Neuronal stem cell (in vitro differentiated cells): ENCODE measurements around the gene OR7D4. TPM values are rescaled to one million over a fixed set of nuclear protein-coding genes. Genes with fewer than 3 reads are reported as not detected.

Source experiments
- DNase-seq: peaks from one replicate; pipeline ENCODE4 v3.0.0-alpha.2; 2013; ENCODE audit warnings: low spot score
- H2AFZ ChIP-seq: one replicate; pipeline ENCODE4 v1.6.1; 2013; ENCODE audit warnings: mild to moderate bottlenecking, low read length, inconsistent platforms
- H2AK5ac ChIP-seq: 2 replicates; pipeline ENCODE4 v1.6.1; 2013; ENCODE audit warnings: low read depth, mild to moderate bottlenecking, inconsistent platforms, low read length, moderate library complexity, mixed read lengths
- H2BK120ac ChIP-seq: 2 replicates; pipeline ENCODE4 v1.6.1; 2013; ENCODE audit warnings: low read depth, mild to moderate bottlenecking, inconsistent platforms, low read length, moderate library complexity, mixed read lengths
- H2BK12ac ChIP-seq: one replicate; pipeline ENCODE4 v1.6.1; 2013; ENCODE audit warnings: low read length, inconsistent platforms
- H2BK15ac ChIP-seq: 2 replicates; pipeline ENCODE4 v1.6.1; 2013; ENCODE audit warnings: mild to moderate bottlenecking, low read length, inconsistent platforms, mixed read lengths
- H2BK5ac ChIP-seq: one replicate; pipeline ENCODE4 v1.6.1; 2013; ENCODE audit warnings: inconsistent platforms, mild to moderate bottlenecking, low read length, moderate library complexity
- H3K14ac ChIP-seq: one replicate; pipeline ENCODE4 v1.6.1; 2013; ENCODE audit warnings: low read length, inconsistent platforms
- H3K18ac ChIP-seq: 2 replicates; pipeline ENCODE4 v1.6.1; 2013; ENCODE audit warnings: low read length, inconsistent platforms
- H3K23ac ChIP-seq: 2 replicates; pipeline ENCODE4 v1.6.1; 2013; ENCODE audit warnings: low read depth, mild to moderate bottlenecking, mixed read lengths, low read length, inconsistent platforms; ENCODE audit not compliant: poor library complexity
- H3K27ac ChIP-seq: replicated peaks from 3 replicates; pipeline ENCODE4 v1.5.1; 2013; ENCODE audit warnings: low read length, inconsistent platforms
- H3K27me3 ChIP-seq, 3 experiments: 2 replicates each; pipeline ENCODE4 v1.6.1; 2013; ENCODE audit warnings: low read length in 3 of 3, mild to moderate bottlenecking in 2 of 3, inconsistent platforms in 1 of 3, low read depth in 1 of 3, mixed read lengths in 1 of 3, moderate library complexity in 1 of 3; ENCODE audit not compliant: control insufficient read depth in 3 of 3, insufficient read depth in 3 of 3
- H3K36me3 ChIP-seq, 2 donors: replicated peaks in 1 of 2; 2 replicates each; pipeline ENCODE4 v1.6.1; 2013; ENCODE audit warnings: low read length in 2 of 2; ENCODE audit not compliant: control insufficient read depth in 2 of 2, insufficient read depth in 2 of 2
- H3K4ac ChIP-seq: 2 replicates; pipeline ENCODE4 v1.6.1; 2013; ENCODE audit warnings: inconsistent platforms, mild to moderate bottlenecking, low read length, moderate library complexity
- H3K4me1 ChIP-seq, 2 donors: 1 replicate in 1 of 2; 2 replicates in 1 of 2; pipeline ENCODE4 v1.6.1; 2013; ENCODE audit warnings: low read length in 2 of 2, low read depth in 1 of 2; ENCODE audit not compliant: control insufficient read depth in 2 of 2, insufficient read depth in 1 of 2
- H3K4me2 ChIP-seq: one replicate; pipeline ENCODE4 v1.6.1; 2013; ENCODE audit warnings: mild to moderate bottlenecking, low read length, inconsistent platforms; ENCODE audit not compliant: insufficient read depth, poor library complexity, severe bottlenecking
- H3K4me3 ChIP-seq, 2 donors: 2 replicates each; pipeline ENCODE4 v1.5.1; 2013; ENCODE audit warnings: low read length in 2 of 2, mild to moderate bottlenecking in 2 of 2, inconsistent platforms in 1 of 2, moderate library complexity in 1 of 2
- H3K79me1 ChIP-seq: one replicate; pipeline ENCODE4 v1.6.1; 2013; ENCODE audit warnings: low read depth, mild to moderate bottlenecking, inconsistent platforms, low read length, moderate library complexity
- H3K9ac ChIP-seq: one replicate; pipeline ENCODE4 v1.6.1; 2013; ENCODE audit warnings: mild to moderate bottlenecking, low read depth, low read length, inconsistent platforms; ENCODE audit not compliant: poor library complexity
- H3K9me3 ChIP-seq, 2 donors: replicated peaks in 1 of 2; 2 replicates each; pipeline versions ENCODE3 to v1.6.1; 2013; ENCODE audit warnings: low read length in 2 of 2, mild to moderate bottlenecking in 2 of 2, inconsistent platforms in 1 of 2, low read depth in 1 of 2, mixed read lengths in 1 of 2, moderate library complexity in 1 of 2; ENCODE audit not compliant: control insufficient read depth in 2 of 2, insufficient read depth in 1 of 2
- H4K8ac ChIP-seq: one replicate; pipeline ENCODE4 v1.6.1; 2013; ENCODE audit warnings: low read depth, mild to moderate bottlenecking, inconsistent platforms, low read length, moderate library complexity
- H4K91ac ChIP-seq: one replicate; pipeline ENCODE4 v1.6.1; 2013; ENCODE audit warnings: low read length, low read depth, mild to moderate bottlenecking, inconsistent platforms; ENCODE audit not compliant: poor library complexity
- WGBS, 2 donors: extraction: QIAGEN DNeasy Blood & Tissue Kit; methylation state at CpG; one replicate each; pipeline ENCODE4 v1.1.7; 2013; ENCODE audit warnings: missing lambda C conversion rate in 2 of 2, mixed read lengths in 1 of 2; ENCODE audit not compliant: insufficient read length in 2 of 2, insufficient replicate concordance in 1 of 2; ENCODE audit errors: extremely low coverage in 2 of 2; 5-methylcytosine and 5-hydroxymethylcytosine counted together
- polyA plus RNA-seq, 2 experiments: library from polyadenylated mRNA; stranded (reverse); fragments of 200-250 nt; gene quantifications; one replicate each; pipeline ENCODE4 v1.2.3, GENCODE V29; 2013

OR7D4 gene
- polyA plus RNA-seq (2013, experiment 1 of 2) = not detected
- polyA plus RNA-seq (2013, experiment 2 of 2) = not detected

DNA sequence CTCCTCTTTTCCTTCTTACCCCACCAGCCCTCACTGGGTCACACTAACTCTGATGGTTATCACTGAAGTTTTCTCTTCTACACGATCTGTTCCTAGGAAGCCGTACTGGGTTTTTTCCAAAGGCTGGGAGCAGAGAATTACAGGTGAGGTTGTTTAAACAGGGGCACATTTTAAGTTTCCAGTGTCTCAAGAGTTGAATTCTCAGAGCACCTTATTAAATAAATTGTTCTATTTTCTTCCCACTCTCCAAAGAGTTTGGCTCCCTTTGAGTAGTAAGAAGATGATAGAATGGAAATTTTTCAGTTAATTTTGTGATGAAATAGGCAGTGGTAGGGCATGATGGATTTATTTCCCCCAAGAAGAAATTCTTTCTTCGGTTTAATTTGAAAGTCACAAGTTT, at the start of gene OR7D4:
OR7D4 (minus strand) TSS at position 101 of the 400 bp plus-strand sequence. CDS start 4,752 bp downstream, outside the sequence.
- no peak within 1 kb of the TSS for H3K18ac ChIP-seq
- no peak within 1 kb of the TSS for H3K9ac ChIP-seq
- H2AK5ac ChIP-seq = no peak within 1 kb of the TSS
- H2BK120ac ChIP-seq = no peak within 1 kb of the TSS
- H2BK5ac ChIP-seq = no peak within 1 kb of the TSS
- no peak for DNase-seq
- no peak within 1 kb of the TSS for H3K23ac ChIP-seq
- H2BK15ac ChIP-seq = no peak within 1 kb of the TSS
- H3K4ac ChIP-seq = no peak within 1 kb of the TSS
- no peak within 1 kb of the TSS for H2AFZ ChIP-seq
- no peak within 1 kb of the TSS for H3K4me3 ChIP-seq
- no peak within 1 kb of the TSS for H4K91ac ChIP-seq
- H3K4me1 ChIP-seq = no peaks in the 10 kb centered on the region
- H3K27me3 ChIP-seq = no peaks in the 10 kb centered on the region
- no peak within 1 kb of the TSS for H3K27ac ChIP-seq
- peaks cover 0 to 5% of the 10 kb centered on the region in 2 donors for H3K9me3 ChIP-seq
- no CpG with 5 or more reads among the region's 3 CpGs for WGBS, 2 donors
- H3K36me3 ChIP-seq = no peaks in the 10 kb centered on the region
- no peak within 1 kb of the TSS for H4K8ac ChIP-seq
- no peak within 1 kb of the TSS for H2BK12ac ChIP-seq
- no peaks in the 10 kb centered on the region for H3K79me1 ChIP-seq
- no peak within 1 kb of the TSS for H3K14ac ChIP-seq
- no peak within 1 kb of the TSS for H3K4me2 ChIP-seq

DNA sequence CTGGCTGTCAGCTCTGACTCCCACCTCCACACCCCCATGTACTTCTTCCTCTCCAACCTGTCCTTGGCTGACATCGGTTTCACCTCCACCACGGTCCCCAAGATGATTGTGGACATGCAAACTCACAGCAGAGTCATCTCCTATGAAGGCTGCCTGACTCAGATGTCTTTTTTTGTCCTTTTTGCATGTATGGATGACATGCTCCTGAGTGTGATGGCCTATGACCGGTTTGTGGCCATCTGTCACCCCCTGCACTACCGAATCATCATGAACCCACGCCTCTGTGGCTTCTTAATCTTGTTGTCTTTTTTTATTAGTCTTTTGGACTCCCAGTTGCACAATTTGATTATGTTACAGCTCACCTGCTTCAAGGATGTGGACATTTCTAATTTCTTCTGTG, 31.8 kb upstream of the OR7D4 start:
- H2AK5ac ChIP-seq = no peak overlapping the region
- H3K36me3 ChIP-seq = no peaks in the 10 kb centered on the region
- H3K4me3 ChIP-seq = peak overlapping the region in 1 of 2 donors; percentile 9
- no peak overlapping the region for H3K14ac ChIP-seq
- no peak overlapping the region for H3K23ac ChIP-seq
- H2BK120ac ChIP-seq = no peak overlapping the region
- peaks cover 0 to 18% of the 10 kb centered on the region in 2 donors for H3K9me3 ChIP-seq
- WGBS, 2 donors = no CpG with 5 or more reads among the region's 5 CpGs
- no peak overlapping the region for H4K91ac ChIP-seq
- H2AFZ ChIP-seq = no peak overlapping the region
- DNase-seq = no peak
- no peak overlapping the region for H3K4me2 ChIP-seq
- no peak overlapping the region for H3K9ac ChIP-seq
- H3K4me1 ChIP-seq = no peaks in the 10 kb centered on the region
- H3K18ac ChIP-seq = no peak overlapping the region
- no peak overlapping the region for H3K27ac ChIP-seq
- H2BK12ac ChIP-seq = no peak overlapping the region
- H3K27me3 ChIP-seq = no peaks in the 10 kb centered on the region
- H4K8ac ChIP-seq = no peak overlapping the region
- H3K79me1 ChIP-seq = no peaks in the 10 kb centered on the region
- H3K4ac ChIP-seq = no peak overlapping the region
- H2BK15ac ChIP-seq = no peak overlapping the region
- H2BK5ac ChIP-seq = no peak overlapping the region

DNA sequence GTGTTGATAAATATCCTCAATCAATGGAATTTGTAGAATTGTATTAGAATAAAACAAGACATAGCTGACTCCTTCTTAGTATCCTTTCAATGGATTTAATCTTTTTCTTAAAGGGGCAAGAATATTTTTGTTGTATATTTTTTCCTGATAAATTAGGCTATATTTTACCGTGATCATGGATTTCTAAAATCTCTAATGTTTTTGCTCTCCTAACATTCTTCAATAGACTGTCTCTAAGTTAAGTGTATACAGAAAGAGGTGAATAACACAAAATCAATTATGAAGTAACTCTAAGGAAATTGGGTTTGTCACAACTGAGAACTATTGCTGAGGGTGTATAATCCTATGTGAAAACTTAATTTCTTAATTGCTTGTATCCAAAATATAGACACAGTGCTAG, 31.2 kb upstream of the OR7D4 start, which contains the start of gene OR7E24:
OR7E24 (plus strand) TSS at position 301 of the 400 bp plus-strand sequence. CDS start 114 bp downstream, outside the sequence.
- no peak within 1 kb of the TSS for H3K4me2 ChIP-seq
- no peaks in the 10 kb centered on the region for H3K79me1 ChIP-seq
- H4K91ac ChIP-seq = no peak within 1 kb of the TSS
- H2AK5ac ChIP-seq = no peak within 1 kb of the TSS
- H3K4me3 ChIP-seq = peak within 1 kb of the TSS in 1 of 2 donors; percentile 9
- no peak within 1 kb of the TSS for H3K23ac ChIP-seq
- no peak within 1 kb of the TSS for H3K27ac ChIP-seq
- H2BK12ac ChIP-seq = no peak within 1 kb of the TSS
- H2BK120ac ChIP-seq = no peak within 1 kb of the TSS
- no peaks in the 10 kb centered on the region for H3K4me1 ChIP-seq
- H4K8ac ChIP-seq = no peak within 1 kb of the TSS
- H2AFZ ChIP-seq = no peak within 1 kb of the TSS
- no peaks in the 10 kb centered on the region for H3K36me3 ChIP-seq
- H3K18ac ChIP-seq = no peak within 1 kb of the TSS
- H3K27me3 ChIP-seq = no peaks in the 10 kb centered on the region
- no peak for DNase-seq
- no peak within 1 kb of the TSS for H2BK5ac ChIP-seq
- no peak within 1 kb of the TSS for H3K9ac ChIP-seq
- no peak within 1 kb of the TSS for H3K14ac ChIP-seq
- H3K9me3 ChIP-seq = peaks cover 0 to 15% of the 10 kb centered on the region in 2 donors
- H3K4ac ChIP-seq = no peak within 1 kb of the TSS
- no CpG with 5 or more reads among the region's 1 CpG for WGBS, 2 donors
- no peak within 1 kb of the TSS for H2BK15ac ChIP-seq

DNA sequence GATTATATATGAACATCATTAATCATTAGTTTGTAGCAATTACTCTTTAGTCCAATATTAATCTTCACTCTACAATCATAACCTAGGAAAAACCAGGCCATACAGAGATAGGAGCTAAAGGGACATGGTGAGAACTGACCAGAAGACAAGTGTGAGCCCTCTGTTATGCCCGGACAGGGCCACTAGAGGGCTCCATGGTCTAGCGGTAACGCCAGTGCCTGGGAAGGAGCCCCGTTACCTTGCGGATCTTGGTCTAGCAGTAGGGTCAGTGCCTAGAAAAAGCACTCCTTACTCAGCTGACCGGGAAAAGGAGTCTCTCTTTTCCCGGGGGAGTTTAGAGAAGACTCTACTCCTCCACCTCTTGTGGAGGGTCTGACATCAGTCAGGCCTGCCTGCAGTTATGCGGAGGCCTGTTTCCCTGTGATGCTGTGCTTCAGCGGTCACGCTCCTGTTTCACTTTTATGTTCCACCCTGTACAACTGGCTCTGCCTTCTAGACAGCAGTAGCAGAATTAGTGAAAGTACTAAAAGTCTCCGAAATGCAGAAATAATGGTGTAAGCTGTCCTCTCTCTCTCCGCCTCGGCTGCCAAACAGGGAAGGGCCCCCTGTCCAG, 13.8 kb downstream of the OR7D4 start:
- H3K9ac ChIP-seq = no peak overlapping the region
- no CpG with 5 or more reads among the region's 13 CpGs for WGBS, 2 donors
- no peak overlapping the region for H4K8ac ChIP-seq
- no peak overlapping the region for H4K91ac ChIP-seq
- no peak overlapping the region for H2BK12ac ChIP-seq
- no peak overlapping the region for H3K27ac ChIP-seq
- no peak overlapping the region for H3K23ac ChIP-seq
- no peaks in the 10 kb centered on the region for H3K4me1 ChIP-seq
- no peak overlapping the region for H2BK120ac ChIP-seq
- no peak overlapping the region for H3K4ac ChIP-seq
- peaks cover 0 to 5% (median 0%) of the 10 kb centered on the region in 3 experiments for H3K27me3 ChIP-seq
- H3K79me1 ChIP-seq = no peaks in the 10 kb centered on the region
- H3K18ac ChIP-seq = no peak overlapping the region
- H2AFZ ChIP-seq = peak overlapping the region; percentile 88
- H2AK5ac ChIP-seq = no peak overlapping the region
- H3K4me3 ChIP-seq = no peak overlapping the region
- peak; percentile 5 for DNase-seq
- no peak overlapping the region for H2BK15ac ChIP-seq
- H2BK5ac ChIP-seq = no peak overlapping the region
- H3K4me2 ChIP-seq = no peak overlapping the region
- H3K9me3 ChIP-seq = peaks cover 0 to 7% of the 10 kb centered on the region in 2 donors
- no peak overlapping the region for H3K14ac ChIP-seq
- no peaks in the 10 kb centered on the region for H3K36me3 ChIP-seq
